Osteocyte (in vitro differentiated cells): ENCODE data around the gene FAM3B. TPM values are rescaled to one million over a fixed set of nuclear protein-coding genes. Genes with fewer than 3 reads are reported as not detected.

Experiments used
- DNase-seq: peaks from one replicate; pipeline ENCODE4 v3.0.0; 2021; ENCODE audit warnings: mixed read lengths; ENCODE audit not compliant: unreplicated experiment; ENCODE audit errors: extremely low spot score
- H3K27ac Mint-ChIP-seq: one replicate; pipeline ENCODE4 v1.8.0; 2021; ENCODE audit warnings: mild to moderate bottlenecking, mixed read lengths; ENCODE audit not compliant: unreplicated experiment
- H3K27me3 Mint-ChIP-seq: one replicate; pipeline ENCODE4 v1.8.0; 2021; ENCODE audit warnings: mixed read lengths; ENCODE audit not compliant: unreplicated experiment
- H3K36me3 Mint-ChIP-seq: one replicate; pipeline ENCODE4 v1.8.0; 2021; ENCODE audit warnings: mixed read lengths; ENCODE audit not compliant: unreplicated experiment
- H3K4me1 Mint-ChIP-seq: one replicate; pipeline ENCODE4 v1.8.0; 2021; ENCODE audit warnings: mixed read lengths; ENCODE audit not compliant: unreplicated experiment
- H3K4me3 Mint-ChIP-seq: one replicate; pipeline ENCODE4 v1.8.0; 2021; ENCODE audit warnings: mild to moderate bottlenecking, moderate library complexity, mixed read lengths; ENCODE audit not compliant: unreplicated experiment
- H3K9me3 Mint-ChIP-seq: one replicate; pipeline ENCODE4 v1.8.0; 2021; ENCODE audit warnings: mixed read lengths; ENCODE audit not compliant: unreplicated experiment
- CTCF ChIP-seq: fragments of 200-600 bp; sonication (generic); IDR thresholded peaks from 2 replicates; pipeline ENCODE4 v1.5.0; 2021; ENCODE audit warnings: antibody characterized with exemption, mild to moderate bottlenecking, moderate library complexity
- total RNA-seq: library from RNA; stranded (reverse); gene quantifications from 2 replicates; pipeline ENCODE4 v1.2.1, GENCODE V29; 2021

Gene FAM3B
- total RNA-seq, 1 donor from 2014 or later = not detected

DNA sequence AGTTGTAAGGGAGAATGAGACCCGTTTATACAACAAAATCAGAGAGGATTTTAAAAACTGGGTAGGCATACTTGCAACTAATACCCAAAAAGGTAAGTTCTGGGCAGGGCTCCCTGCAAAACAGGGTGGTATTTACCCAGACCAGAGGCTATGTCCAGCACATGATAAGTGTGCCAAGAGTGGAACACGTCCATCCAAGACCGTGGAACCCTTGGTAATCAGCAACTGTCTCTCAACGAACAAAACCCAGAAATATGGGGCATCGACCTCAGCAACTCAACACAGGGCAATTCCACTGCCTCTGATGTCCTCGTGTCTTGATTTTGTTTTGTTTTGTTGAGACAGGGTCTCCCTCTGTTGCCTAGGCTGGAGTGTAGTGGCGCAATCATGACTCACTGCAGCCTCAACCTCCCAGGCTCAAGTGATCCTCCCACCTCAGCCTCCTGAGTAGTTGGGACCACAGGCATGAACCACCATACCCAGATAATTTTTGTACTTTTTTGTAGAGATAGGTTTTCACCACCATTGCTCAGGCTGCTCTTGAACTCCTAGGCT lies 82.7 kb downstream of the FAM3B start:
- no peaks in the 10 kb centered on the region for H3K9me3 Mint-ChIP-seq

DNA sequence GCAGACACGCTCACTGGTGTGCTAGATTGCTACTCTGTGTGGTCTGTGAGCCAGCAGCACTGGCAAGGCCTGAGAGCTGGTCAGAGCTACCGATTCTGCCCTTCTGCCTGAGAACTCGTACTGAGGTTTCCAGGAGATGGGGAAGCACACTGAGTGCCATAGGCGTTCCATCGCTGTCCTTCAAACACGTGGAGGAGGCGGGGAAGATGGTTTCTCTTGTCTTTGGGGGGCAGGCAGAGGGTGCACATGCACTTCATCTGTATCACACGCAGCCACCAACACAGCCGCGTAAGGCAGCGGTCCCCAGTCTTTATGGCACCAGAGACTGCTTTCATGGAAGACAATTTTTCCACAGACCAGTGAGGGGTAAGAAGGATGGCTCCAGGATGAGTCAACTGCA lies 85.6 kb downstream of the FAM3B start:
- Mint-ChIP-seq H3K36me3 (no peaks in the 10 kb centered on the region), H3K9me3 (no peaks in the 10 kb centered on the region), H3K4me1 (no peaks in the 10 kb centered on the region), H3K27ac (no peak overlapping the region), H3K27me3 (peaks cover 49% of the 10 kb centered on the region), H3K4me3 (no peak overlapping the region)
- DNase-seq = no peak
- no peak for TF ChIP-seq CTCF

More for the DNA sequence above, 82.7 kb downstream of the FAM3B start:
- no peak for DNase-seq
- TF ChIP-seq CTCF = no peak
- Mint-ChIP-seq H3K4me3 (no peak overlapping the region), H3K4me1 (no peaks in the 10 kb centered on the region), H3K27me3 (peaks cover 54% of the 10 kb centered on the region), H3K27ac (no peak overlapping the region), H3K36me3 (no peaks in the 10 kb centered on the region)

GRCh38 chr21:41402796-41403195 lies 86.2 kb downstream of the FAM3B start:
- peaks cover 50% of the 10 kb centered on the region for H3K27me3 Mint-ChIP-seq
- H3K27ac Mint-ChIP-seq = no peak overlapping the region
- no peak for DNase-seq
- no peaks in the 10 kb centered on the region for H3K36me3 Mint-ChIP-seq
- no peak for TF ChIP-seq CTCF
- H3K4me1 Mint-ChIP-seq = no peaks in the 10 kb centered on the region
- no peaks in the 10 kb centered on the region for H3K9me3 Mint-ChIP-seq
- H3K4me3 Mint-ChIP-seq = no peak overlapping the region

GRCh38 chr21:41403331-41403730 lies 86.7 kb downstream of the FAM3B start:
- Mint-ChIP-seq H3K36me3 (no peaks in the 10 kb centered on the region), H3K9me3 (no peaks in the 10 kb centered on the region), H3K4me3 (no peak overlapping the region), H3K27me3 (peaks cover 54% of the 10 kb centered on the region), H3K4me1 (no peaks in the 10 kb centered on the region), H3K27ac (no peak overlapping the region)
- no peak for DNase-seq
- no peak for TF ChIP-seq CTCF

GRCh38 chr21:41403966-41404365 lies 87.4 kb downstream of the FAM3B start:
- no peaks in the 10 kb centered on the region for H3K9me3 Mint-ChIP-seq
- H3K4me3 Mint-ChIP-seq = no peak overlapping the region
- no peak for DNase-seq
- no peaks in the 10 kb centered on the region for H3K36me3 Mint-ChIP-seq
- H3K4me1 Mint-ChIP-seq = no peaks in the 10 kb centered on the region
- H3K27ac Mint-ChIP-seq = no peak overlapping the region
- peaks cover 61% of the 10 kb centered on the region for H3K27me3 Mint-ChIP-seq
- TF ChIP-seq CTCF = no peak
